Testis (tissue), 3 donors: ENCODE measurements around the gene COPG2. TPM values are rescaled to one million over a fixed set of nuclear protein-coding genes. Genes with fewer than 3 reads are reported as not detected.
A peak's percentile ranks its signal among the peaks of the same experiment; 100 is the strongest.
"Not testable (repeated sequence)": the region's sequence is repeated elsewhere in the genome, so short reads cannot be mapped to it uniquely, and the experiment has no call there.

ENCODE experiments used
- DNase-seq: peaks from one replicate; pipeline ENCODE4 v3.0.0-alpha.2; 2019
- H3K27ac ChIP-seq, 2 donors: fragments of 200-600 bp; sonication (generic); one replicate each; pipeline ENCODE4 v1.5.1; 2019
- H3K27me3 ChIP-seq: fragments of 200-600 bp; sonication (generic); one replicate; pipeline ENCODE4 v1.5.1; 2019
- H3K36me3 ChIP-seq: fragments of 200-600 bp; sonication (generic); one replicate; pipeline ENCODE4 v1.5.1; 2017; ENCODE audit warnings: low read depth; ENCODE audit errors: missing control alignments
- H3K4me1 ChIP-seq: fragments of 200-600 bp; sonication (generic); one replicate; pipeline ENCODE4 v1.5.1; 2019
- H3K4me3 ChIP-seq, 2 donors: fragments of 200-600 bp; sonication (generic); one replicate each; pipeline ENCODE4 v1.5.1; 2017 to 2019
- H3K9me3 ChIP-seq: fragments of 200-600 bp; sonication (generic); one replicate; pipeline ENCODE4 v1.5.1; 2017
- POLR2A ChIP-seq: fragments of 450-650 bp; IDR thresholded peaks from one replicate; pipeline ENCODE4 v1.6.1; 2017; ENCODE audit warnings: antibody characterized with exemption, mild to moderate bottlenecking, moderate library complexity
- WGBS, 2 donors: methylation state at CpG; one replicate each; pipeline ENCODE4 v1.1.5; 2018; 5-methylcytosine and 5-hydroxymethylcytosine counted together
- intact Hi-C: fragments of 100-400 bp; cut with DNase I; formaldehyde crosslinking; loops from one replicate; pipeline ENCODE4 v1.15.1; 2023; ENCODE audit warnings: low total_unique reads
- polyA plus RNA-seq: library from polyadenylated mRNA; stranded (reverse); fragments of 350-450 nt; fragmentation: Illumina TruSeq; extraction: RNeasy Lipid Tissue Mini Kit (QIAGEN cat#74804); gene quantifications from one replicate; pipeline ENCODE4 v1.2.3, GENCODE V29; 2014; ENCODE audit warnings: low read depth, low replicate concordance; ENCODE audit not compliant: insufficient read depth
- total RNA-seq, 2 donors: library from RNA; depleted of rRNA; stranded (reverse); fragments of >200 nt; gene quantifications; one replicate each; pipeline ENCODE4 v1.2.3, GENCODE V29; 2016
- TF ChIP-seq, protein P1 (sequence below), 3 experiments: fragments of 450-650 bp in 2 of 3; fragments of 200-600 bp in 1 of 3; sonication (generic) in 1 of 3; IDR thresholded peaks; one replicate each; pipeline ENCODE4 v1.5.1; 2016 to 2019; ENCODE audit warnings: antibody characterized with exemption in 3 of 3, mild to moderate bottlenecking in 2 of 3, moderate library complexity in 1 of 3

The COPG2 gene
- total and polyA plus RNA-seq, 3 donors from 2014 or later, result 41.8 to 51.0 (median 44.2) TPM

DNA sequence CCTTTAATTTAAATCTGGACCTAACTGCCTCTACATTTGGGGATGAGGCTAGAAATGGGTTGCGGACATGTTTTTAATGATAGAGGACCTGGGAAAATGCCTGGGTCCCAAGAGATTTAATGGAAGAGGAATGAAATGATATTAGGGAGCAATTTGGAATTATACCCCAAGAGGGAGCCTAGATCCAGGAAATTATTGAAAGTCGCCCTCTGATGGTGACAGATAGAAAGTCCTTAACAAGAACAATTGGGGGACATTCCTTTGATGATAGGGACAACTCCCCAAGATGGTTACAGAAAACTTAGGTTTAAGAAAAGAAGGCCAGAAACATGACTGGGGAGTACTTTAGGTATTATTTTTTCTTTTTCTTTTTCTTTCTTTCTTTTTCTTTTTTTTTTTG lies 27.3 kb upstream of the COPG2 start:
- Histone ChIP-seq H3K4me1 (no peaks in the 10 kb centered on the region), H3K27me3 (no peaks in the 10 kb centered on the region), H3K4me3 (no peak overlapping the region), H3K9me3 (no peaks in the 10 kb centered on the region), H3K27ac (no peak overlapping the region), H3K36me3 (no peaks in the 10 kb centered on the region)
- TF ChIP-seq POLR2A, result no peak
- TF ChIP-seq, protein P1, sequence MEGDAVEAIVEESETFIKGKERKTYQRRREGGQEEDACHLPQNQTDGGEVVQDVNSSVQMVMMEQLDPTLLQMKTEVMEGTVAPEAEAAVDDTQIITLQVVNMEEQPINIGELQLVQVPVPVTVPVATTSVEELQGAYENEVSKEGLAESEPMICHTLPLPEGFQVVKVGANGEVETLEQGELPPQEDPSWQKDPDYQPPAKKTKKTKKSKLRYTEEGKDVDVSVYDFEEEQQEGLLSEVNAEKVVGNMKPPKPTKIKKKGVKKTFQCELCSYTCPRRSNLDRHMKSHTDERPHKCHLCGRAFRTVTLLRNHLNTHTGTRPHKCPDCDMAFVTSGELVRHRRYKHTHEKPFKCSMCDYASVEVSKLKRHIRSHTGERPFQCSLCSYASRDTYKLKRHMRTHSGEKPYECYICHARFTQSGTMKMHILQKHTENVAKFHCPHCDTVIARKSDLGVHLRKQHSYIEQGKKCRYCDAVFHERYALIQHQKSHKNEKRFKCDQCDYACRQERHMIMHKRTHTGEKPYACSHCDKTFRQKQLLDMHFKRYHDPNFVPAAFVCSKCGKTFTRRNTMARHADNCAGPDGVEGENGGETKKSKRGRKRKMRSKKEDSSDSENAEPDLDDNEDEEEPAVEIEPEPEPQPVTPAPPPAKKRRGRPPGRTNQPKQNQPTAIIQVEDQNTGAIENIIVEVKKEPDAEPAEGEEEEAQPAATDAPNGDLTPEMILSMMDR (IDR thresholded peaks at IDR 0.05), result peak in 2 of 3 experiments; percentile 32 to 38
- no peak for DNase-seq
- 69 to 77% methylated on average over 2 of the region's 2 CpGs for WGBS, 2 donors
- intact Hi-C loops, result no loop called here

DNA sequence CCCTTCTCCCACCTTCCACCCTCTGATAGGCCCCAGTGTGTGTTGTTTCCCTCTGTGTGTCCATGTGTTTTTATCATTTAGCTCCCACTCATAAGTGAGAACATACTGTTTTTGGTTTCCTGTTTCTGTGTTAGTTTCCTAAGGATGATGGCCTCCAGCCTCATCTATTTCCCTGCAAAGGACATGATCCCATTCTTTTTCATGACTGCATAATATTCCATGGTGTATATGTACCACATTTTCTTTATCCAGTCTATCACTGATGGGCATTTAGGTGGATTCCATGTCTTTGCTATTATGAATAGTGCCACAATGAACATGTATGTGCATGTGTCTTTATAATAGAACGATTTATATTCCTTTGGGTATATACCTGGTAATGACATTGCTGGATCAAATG lies 23.8 kb upstream of the COPG2 start:
- H3K27ac ChIP-seq, H3K36me3 ChIP-seq, H3K27me3 ChIP-seq, H3K9me3 ChIP-seq, H3K4me1 ChIP-seq, H3K4me3 ChIP-seq, DNase-seq, intact Hi-C loops: not testable (repeated sequence)
- 93 to 94% methylated on average over 1 of the region's 1 CpG for WGBS, 2 donors

DNA sequence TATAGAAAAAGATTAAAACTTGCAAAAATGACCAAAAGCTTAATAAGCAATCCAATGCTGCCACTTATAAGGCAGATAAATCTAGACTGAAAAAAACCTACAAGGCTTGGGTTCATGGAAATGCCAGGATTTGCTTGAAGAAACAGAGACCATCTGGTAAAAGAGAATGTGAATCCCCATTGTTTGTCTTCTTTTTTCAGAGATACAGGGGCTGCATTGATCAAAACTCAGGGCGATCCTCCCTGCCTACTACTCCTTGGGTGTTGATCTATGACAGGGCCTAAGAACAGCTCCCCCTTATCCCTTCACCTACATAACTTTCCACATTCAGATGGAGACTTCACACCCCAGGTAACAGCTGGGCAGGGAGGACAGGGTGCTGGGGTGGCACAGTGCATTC lies 21.1 kb upstream of the COPG2 start:
- H3K27me3 ChIP-seq, result no peaks in the 10 kb centered on the region
- no peak for DNase-seq
- H3K9me3 ChIP-seq, result no peaks in the 10 kb centered on the region
- intact Hi-C loops, result no loop called here
- no peak overlapping the region for H3K27ac ChIP-seq
- no peaks in the 10 kb centered on the region for H3K4me1 ChIP-seq
- H3K36me3 ChIP-seq, result no peaks in the 10 kb centered on the region
- no peak for TF ChIP-seq POLR2A
- TF ChIP-seq, protein P1 (IDR thresholded peaks at IDR 0.05), result no peak
- no peak overlapping the region for H3K4me3 ChIP-seq
- 91 to 92% methylated on average over 1 of the region's 1 CpG for WGBS, 2 donors

DNA sequence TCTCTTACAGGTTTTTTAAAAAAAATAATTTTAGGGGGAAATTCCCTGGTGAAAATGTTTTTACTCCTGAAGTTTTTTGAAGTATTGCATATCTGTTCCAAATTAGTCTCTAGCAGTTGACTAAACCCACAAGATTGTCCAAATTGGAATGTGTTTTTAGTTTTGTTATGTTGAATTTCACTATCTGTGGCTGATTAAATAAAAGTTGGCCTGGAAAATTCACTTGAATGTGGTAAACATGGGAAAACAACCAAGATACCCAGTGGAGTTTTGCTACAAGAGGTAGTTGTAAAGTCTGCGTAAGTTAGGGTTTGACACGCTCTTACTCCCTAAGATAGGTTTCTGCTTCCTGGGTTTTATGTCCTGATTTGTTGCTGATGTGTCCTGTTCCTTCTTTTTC lies 14.5 kb upstream of the COPG2 start:
- no peak for TF ChIP-seq POLR2A
- TF ChIP-seq, protein P1 (IDR thresholded peaks at IDR 0.05), result no peak
- no peaks in the 10 kb centered on the region for H3K4me1 ChIP-seq
- no peaks in the 10 kb centered on the region for H3K36me3 ChIP-seq
- DNase-seq, result no peak
- no peaks in the 10 kb centered on the region for H3K27me3 ChIP-seq
- no peaks in the 10 kb centered on the region for H3K9me3 ChIP-seq
- 99 to 100% methylated on average over 2 of the region's 2 CpGs for WGBS, 2 donors
- no peak overlapping the region for H3K4me3 ChIP-seq
- intact Hi-C loops, result no loop called here
- H3K27ac ChIP-seq, result no peak overlapping the region

DNA sequence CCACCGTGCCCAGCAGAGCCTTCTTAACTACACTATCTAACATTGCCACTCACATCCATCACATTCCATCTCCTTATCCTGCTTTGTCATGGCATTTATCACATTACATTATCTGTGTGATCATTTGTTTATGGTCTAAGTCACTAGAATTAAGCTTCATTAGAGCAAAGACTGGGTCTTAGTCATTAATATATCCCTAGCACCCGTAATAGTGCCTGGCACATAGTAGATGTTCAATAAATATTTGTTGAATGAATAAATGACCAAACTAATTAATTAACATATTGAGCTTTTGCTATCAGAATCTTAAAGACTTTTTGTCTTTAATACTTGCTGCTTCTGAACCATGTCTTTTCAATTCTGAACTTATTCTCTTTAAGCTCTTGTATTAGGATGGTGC lies 5.9 kb upstream of the COPG2 start:
- no peak for TF ChIP-seq POLR2A
- TF ChIP-seq, protein P1 (IDR thresholded peaks at IDR 0.05), result no peak
- Histone ChIP-seq H3K9me3 (no peaks in the 10 kb centered on the region), H3K36me3 (no peaks in the 10 kb centered on the region), H3K27me3 (no peaks in the 10 kb centered on the region), H3K4me3 (no peak overlapping the region), H3K4me1 (no peaks in the 10 kb centered on the region), H3K27ac (no peak overlapping the region)
- DNase-seq, result no peak
- WGBS, 2 donors, result 83 to 89% methylated on average over 2 of the region's 2 CpGs
- intact Hi-C loops, result no loop called here
